ENCODE data around the gene TCEAL9. TPM values are rescaled to one million over a fixed set of nuclear protein-coding genes. Genes with fewer than 3 reads are reported as not detected.

TCEAL9 gene
- total RNA-seq, 1 donor from 2014 or later = 34.6 TPM

DNA sequence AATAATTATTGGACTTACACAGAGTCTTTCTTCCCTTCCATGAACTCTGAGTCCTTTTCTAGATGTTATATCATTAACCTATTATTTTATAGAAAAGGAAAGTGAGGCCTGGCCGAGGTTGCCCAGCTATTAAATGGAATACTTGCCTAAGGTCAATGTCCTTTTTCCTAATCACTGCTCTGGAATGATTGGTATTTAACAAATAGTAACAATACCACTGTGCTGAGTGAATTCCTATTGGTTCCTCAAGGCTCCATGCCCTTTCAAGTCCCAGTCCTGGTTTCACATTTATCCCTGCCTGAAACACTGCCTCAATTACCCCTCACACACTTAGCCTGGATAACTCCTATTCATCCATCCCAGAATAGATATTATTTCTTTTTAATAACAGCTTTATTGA, 6.2 kb downstream of the TCEAL9 start:
- Histone ChIP-seq H3K27me3 (ENCODE audit: low read depth) (no peaks in the 10 kb centered on the region), H3K4me3 (no peak overlapping the region), H3K36me3 (no peaks in the 10 kb centered on the region), H3K4me1 (no peaks in the 10 kb centered on the region), H3K27ac (no peak overlapping the region), H3K9me3 (no peaks in the 10 kb centered on the region)
- DNase-seq = no peak
- intact Hi-C loops (cut with DNase I) = no loop called here
- TF ChIP-seq, protein P1, sequence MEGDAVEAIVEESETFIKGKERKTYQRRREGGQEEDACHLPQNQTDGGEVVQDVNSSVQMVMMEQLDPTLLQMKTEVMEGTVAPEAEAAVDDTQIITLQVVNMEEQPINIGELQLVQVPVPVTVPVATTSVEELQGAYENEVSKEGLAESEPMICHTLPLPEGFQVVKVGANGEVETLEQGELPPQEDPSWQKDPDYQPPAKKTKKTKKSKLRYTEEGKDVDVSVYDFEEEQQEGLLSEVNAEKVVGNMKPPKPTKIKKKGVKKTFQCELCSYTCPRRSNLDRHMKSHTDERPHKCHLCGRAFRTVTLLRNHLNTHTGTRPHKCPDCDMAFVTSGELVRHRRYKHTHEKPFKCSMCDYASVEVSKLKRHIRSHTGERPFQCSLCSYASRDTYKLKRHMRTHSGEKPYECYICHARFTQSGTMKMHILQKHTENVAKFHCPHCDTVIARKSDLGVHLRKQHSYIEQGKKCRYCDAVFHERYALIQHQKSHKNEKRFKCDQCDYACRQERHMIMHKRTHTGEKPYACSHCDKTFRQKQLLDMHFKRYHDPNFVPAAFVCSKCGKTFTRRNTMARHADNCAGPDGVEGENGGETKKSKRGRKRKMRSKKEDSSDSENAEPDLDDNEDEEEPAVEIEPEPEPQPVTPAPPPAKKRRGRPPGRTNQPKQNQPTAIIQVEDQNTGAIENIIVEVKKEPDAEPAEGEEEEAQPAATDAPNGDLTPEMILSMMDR (IDR thresholded peaks at IDR 0.05) = no peak
- ATAC-seq = no peak

DNA sequence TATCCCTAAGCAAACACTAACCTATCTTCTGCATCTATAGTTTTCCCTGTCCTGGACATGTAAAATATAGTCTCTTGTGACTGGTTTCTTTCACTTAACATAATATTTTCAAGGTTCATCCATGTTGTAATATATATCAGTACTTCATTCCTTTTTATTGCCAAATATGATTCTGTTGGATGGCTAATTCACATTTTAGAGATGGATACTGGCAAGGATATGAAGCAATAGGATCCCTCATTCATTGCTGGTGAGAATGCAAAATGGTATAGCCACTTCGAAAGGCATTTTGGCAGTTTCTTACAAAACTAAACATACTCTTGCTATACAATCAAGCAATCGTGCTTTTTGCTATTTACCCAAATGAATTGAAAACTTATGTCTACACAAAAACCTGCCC, 6.7 kb downstream of the TCEAL9 start:
- intact Hi-C loops (cut with DNase I) = no loop called here
- H3K27ac ChIP-seq = no peak overlapping the region
- no peaks in the 10 kb centered on the region for H3K4me1 ChIP-seq
- no peak for ATAC-seq
- TF ChIP-seq, protein P1 (IDR thresholded peaks at IDR 0.05) = no peak
- no peaks in the 10 kb centered on the region for H3K27me3 ChIP-seq (ENCODE audit: low read depth)
- no peak for DNase-seq
- no peaks in the 10 kb centered on the region for H3K9me3 ChIP-seq
- H3K36me3 ChIP-seq = no peaks in the 10 kb centered on the region
- H3K4me3 ChIP-seq = no peak overlapping the region

DNA sequence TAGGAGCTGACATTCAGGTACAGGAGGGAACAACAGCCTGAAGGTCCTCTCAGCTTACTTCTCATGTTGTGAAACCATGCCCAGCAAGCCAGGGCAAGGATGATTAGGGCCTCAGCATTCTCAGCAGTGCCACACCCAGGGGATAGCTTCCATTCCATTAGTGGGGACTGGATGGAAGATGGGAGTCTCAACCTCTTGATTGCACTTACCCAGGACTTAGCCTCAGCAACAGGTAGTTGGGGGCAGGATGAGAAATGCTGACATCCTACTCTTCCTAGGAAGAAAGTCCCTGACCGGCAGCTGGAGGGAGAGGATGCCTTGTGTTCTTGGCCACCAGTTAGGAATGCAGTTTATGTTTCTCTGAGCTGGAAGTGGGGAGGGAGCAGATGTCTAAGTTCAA, 11.2 kb downstream of the TCEAL9 start:
- no peaks in the 10 kb centered on the region for H3K4me1 ChIP-seq
- no peak overlapping the region for H3K27ac ChIP-seq
- no peak for DNase-seq
- no peaks in the 10 kb centered on the region for H3K27me3 ChIP-seq (ENCODE audit: low read depth)
- intact Hi-C loops (cut with DNase I) = no loop called here
- TF ChIP-seq, protein P1 (IDR thresholded peaks at IDR 0.05) = no peak
- no peak for ATAC-seq
- H3K4me3 ChIP-seq = no peak overlapping the region
- no peaks in the 10 kb centered on the region for H3K9me3 ChIP-seq
- no peaks in the 10 kb centered on the region for H3K36me3 ChIP-seq

DNA sequence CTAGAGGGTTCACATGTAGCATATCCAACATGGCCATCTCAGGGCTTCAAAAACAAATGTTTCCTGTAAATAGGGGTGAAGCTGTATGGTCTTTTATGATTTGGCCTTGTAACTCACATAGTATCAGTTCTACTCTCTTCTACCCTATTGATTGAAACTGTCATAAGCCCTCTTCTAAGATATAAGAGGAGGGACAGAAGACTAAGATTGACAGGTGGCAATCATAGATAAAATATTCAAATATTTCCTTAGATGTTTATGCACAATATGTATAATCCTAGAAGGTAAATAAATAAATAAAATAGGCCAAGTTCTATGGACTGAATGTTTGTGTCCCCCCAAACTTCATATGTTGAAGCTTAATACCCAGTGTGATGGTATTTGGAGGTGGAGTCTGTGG, 13.2 kb downstream of the TCEAL9 start:
- Histone ChIP-seq H3K27me3 (ENCODE audit: low read depth) (no peaks in the 10 kb centered on the region), H3K4me3 (no peak overlapping the region), H3K9me3 (no peaks in the 10 kb centered on the region), H3K4me1 (no peaks in the 10 kb centered on the region), H3K27ac (no peak overlapping the region), H3K36me3 (no peaks in the 10 kb centered on the region)
- TF ChIP-seq, protein P1 (IDR thresholded peaks at IDR 0.05) = no peak
- ATAC-seq = no peak
- intact Hi-C loops (cut with DNase I) = no loop called here
- no peak for DNase-seq

DNA sequence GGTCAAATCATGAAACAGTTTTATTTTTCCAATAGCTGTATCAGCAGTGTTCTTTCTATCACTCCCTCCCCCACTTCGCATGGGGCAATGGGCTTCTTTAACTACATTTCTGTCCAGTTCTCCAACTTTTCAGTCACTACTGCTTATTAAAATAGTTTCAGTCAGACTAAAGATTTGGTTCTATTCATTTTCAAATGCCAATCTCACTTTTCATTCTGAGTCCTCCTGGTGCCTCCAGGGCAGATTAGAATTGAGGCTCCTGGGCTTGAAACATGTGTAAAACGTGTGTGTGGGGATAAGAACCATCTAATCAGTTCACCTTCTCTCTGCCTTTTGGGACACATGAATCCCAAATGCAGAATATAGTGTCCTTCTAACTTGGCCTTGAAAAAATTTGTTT, 16.6 kb downstream of the TCEAL9 start:
- H3K27me3 ChIP-seq (ENCODE audit: low read depth) = no peaks in the 10 kb centered on the region
- no peaks in the 10 kb centered on the region for H3K36me3 ChIP-seq
- intact Hi-C loops (cut with DNase I) = no loop called here
- DNase-seq (no peak), ATAC-seq (no peak)
- TF ChIP-seq, protein P1 (IDR thresholded peaks at IDR 0.05) = no peak
- no peaks in the 10 kb centered on the region for H3K9me3 ChIP-seq
- H3K27ac ChIP-seq = no peak overlapping the region
- H3K4me1 ChIP-seq = no peaks in the 10 kb centered on the region
- H3K4me3 ChIP-seq = no peak overlapping the region

DNA sequence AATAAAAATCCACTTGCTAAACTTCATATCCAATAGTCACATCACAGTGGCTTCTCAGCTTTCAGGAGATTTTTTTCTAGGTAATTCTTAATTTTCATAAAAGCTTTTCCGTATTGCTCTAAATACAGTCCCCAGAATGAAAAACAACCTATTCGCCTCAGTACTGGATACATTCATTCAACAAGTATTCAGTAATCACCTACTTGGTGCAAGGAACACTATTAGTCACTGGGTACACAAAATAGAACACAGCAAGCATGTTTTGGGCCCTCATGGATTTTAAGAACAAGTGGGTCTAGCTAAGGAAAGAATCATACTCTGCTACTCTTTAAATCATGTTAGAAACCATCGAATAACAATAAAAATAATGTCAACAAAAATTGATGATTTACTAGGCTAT, 17.3 kb downstream of the TCEAL9 start:
- intact Hi-C loops (cut with DNase I) = no loop called here
- H3K27ac ChIP-seq = no peak overlapping the region
- no peaks in the 10 kb centered on the region for H3K36me3 ChIP-seq
- H3K27me3 ChIP-seq (ENCODE audit: low read depth) = no peaks in the 10 kb centered on the region
- DNase-seq = no peak
- no peaks in the 10 kb centered on the region for H3K9me3 ChIP-seq
- no peak for ATAC-seq
- TF ChIP-seq, protein P1 (IDR thresholded peaks at IDR 0.05) = no peak
- no peaks in the 10 kb centered on the region for H3K4me1 ChIP-seq
- H3K4me3 ChIP-seq = no peak overlapping the region
